Measurements from ENCODE around the gene C11orf52. TPM values are rescaled to one million over a fixed set of nuclear protein-coding genes. Genes with fewer than 3 reads are reported as not detected.

The C11orf52 gene
- total and polyA plus RNA-seq, 2 of the 4 experiments (the other 2 are of a cell fraction): 0.90 to 1.1 TPM

GRCh38 chr11:111870886-111871692, 47.6 kb upstream of the C11orf52 start, which contains the start of gene ALG9:
Gene ALG9, minus strand, starts transcription at chr11:111871581. Its CDS starts 99 bp downstream, at chr11:111871482.
- H3K27me3 ChIP-seq (ENCODE audit: control insufficient read depth, insufficient read depth, low read length): no peaks in the 10 kb centered on the region
- peak within 1 kb of the TSS; percentile 86 for H3K56ac ChIP-seq (ENCODE audit: extremely low read depth, insufficient read depth, low read length)
- H2AFZ ChIP-seq (replicated peaks; ENCODE audit: low read length, poor library complexity): peak within 1 kb of the TSS; percentile 90
- peak within 1 kb of the TSS; percentile 67 for H3K18ac ChIP-seq (ENCODE audit: low read depth, low read length)
- WGBS, 2 experiments (ENCODE audit: extremely low coverage in 2 of 2, insufficient read length in 1 of 2): 0% methylated on average over 23 of the region's 51 CpGs; no CpG with 5 or more reads in 1 of the 2 experiments
- H2BK15ac ChIP-seq (ENCODE audit: low read depth, low read length): no peak within 1 kb of the TSS
- no peaks in the 10 kb centered on the region for H4K20me1 ChIP-seq (ENCODE audit: insufficient read depth, low read length)
- H3K23ac ChIP-seq (ENCODE audit: low read depth, low read length): peak within 1 kb of the TSS; percentile 50
- POLR2A ChIA-PET (ENCODE audit: unreplicated experiment): no interaction called here
- in situ Hi-C loops (cut with MboI; ENCODE audit: low sequenced_read_pairs): no loop called here
- CTCF ChIA-PET: interaction anchor here (1.0 to 1.5 kb wide), 4 partner anchors 14 to 111 kb away, joined by 4 to 6 read pairs (median 5); no protein-coding TSS in a partner anchor
- peak within 1 kb of the TSS; percentile 94 for H3K4me3 ChIP-seq (ENCODE audit: insufficient read depth, low read depth, low read length)
- BruUV-seq (replicated peaks): TSS peak; percentile 62
- intact Hi-C loops (cut with micrococcal nuclease): loop anchor here (2.0 to 10.0 kb wide), 2 partner anchors 126 to 354 kb away; partner anchors contain the start of gene PTS
- dilution Hi-C loops (cut with HindIII; ENCODE audit: low sequenced_read_pairs, unreplicated experiment): no loop called here
- H3K14ac ChIP-seq (replicated peaks; ENCODE audit: low read depth, low read length): peak within 1 kb of the TSS; percentile 91
- H2BK120ac ChIP-seq (ENCODE audit: low read depth, low read length): peak within 1 kb of the TSS; percentile 69
- H3K79me1 ChIP-seq (ENCODE audit: low read depth in 1 of 2, low read length in 2 of 2): peaks cover 3 to 19% of the 10 kb centered on the region in 2 experiments; a peak in 3 of 4 replicates
- H4K5ac ChIP-seq (ENCODE audit: low read depth, low read length): peak within 1 kb of the TSS; percentile 89
- H4K8ac ChIP-seq (ENCODE audit: low read depth in 2 of 2, low read length in 2 of 2): peak within 1 kb of the TSS; percentile 89 to 91
- peak; percentile 82 for DNase-seq
- H2BK20ac ChIP-seq (ENCODE audit: low read depth, low read length): no peak within 1 kb of the TSS
- peak within 1 kb of the TSS; percentile 54; the same call in 1 of the 2 replicates for H2AK5ac ChIP-seq (ENCODE audit: low read depth, low read length)
- H4K91ac ChIP-seq (ENCODE audit: insufficient read depth, low read depth, low read length): peak within 1 kb of the TSS; percentile 88
- peak within 1 kb of the TSS; percentile 85 for H3K4ac ChIP-seq (ENCODE audit: low read depth, low read length)
- peaks cover 4% of the 10 kb centered on the region; the same call in 1 of the 2 replicates for H3K9me1 ChIP-seq (ENCODE audit: insufficient read depth, low read length)
- TF ChIP-seq CEBPB (IDR thresholded peaks at IDR 0.05; ENCODE audit: low read depth, low read length) (no peak), POLR2A (IDR thresholded peaks at IDR 0.05; ENCODE audit: low read depth, low read length) (peak; percentile 20; the same call in 1 of the 2 replicates), NFE2L2 (IDR thresholded peaks at IDR 0.05; ENCODE audit: low read depth, low read length) (no peak), CTCF (conservative IDR thresholded peaks at IDR 0.05; ENCODE audit: low read depth, low read length) (peak; percentile 30; the same call in 1 of the 2 replicates), SMC3 (IDR thresholded peaks at IDR 0.05; ENCODE audit: low read depth, low read length) (0 out of 2 replicates have a peak, but pooled peaks have one; percentile 7), MAFK (IDR thresholded peaks at IDR 0.05; ENCODE audit: low read depth, low read length) (no peak), RCOR1 (IDR thresholded peaks at IDR 0.05; ENCODE audit: insufficient replicate concordance, low read length) (no peak)
- peak within 1 kb of the TSS; percentile 93 for H2BK5ac ChIP-seq (ENCODE audit: low read depth, low read length, poor library complexity, severe bottlenecking)
- H2AK9ac ChIP-seq (replicated peaks; ENCODE audit: low read depth, low read length, poor library complexity): peak within 1 kb of the TSS; percentile 85
- peaks cover 4% of the 10 kb centered on the region for H3K36me3 ChIP-seq (ENCODE audit: control insufficient read depth, insufficient read depth, low read length)
- peak within 1 kb of the TSS; percentile 92 for H3K9ac ChIP-seq (ENCODE audit: low read depth, low read length)
- H3K27ac ChIP-seq (ENCODE audit: insufficient read depth, low read length): peak within 1 kb of the TSS; percentile 97
- H3K9me3 ChIP-seq (ENCODE audit: control insufficient read depth, insufficient read depth, low read length): no peaks in the 10 kb centered on the region
- peaks cover 2% of the 10 kb centered on the region for H3K4me1 ChIP-seq (ENCODE audit: control insufficient read depth, insufficient read depth, low read length)
- ATAC-seq (ENCODE audit: low read depth): peak; percentile 99
- peak within 1 kb of the TSS; percentile 91 for H3K4me2 ChIP-seq (ENCODE audit: low read depth, low read length)
